RWPE1 (cell line): ENCODE results near the gene C1QTNF5.

Experiments used
- CTCF ChIA-PET: fragments of 350-600 bp; sonication (Branson Sonifier 250); formaldehyde crosslinking; extraction: SDS; loops from one replicate; lab custom pipeline; 2021; lab: Yijun Ruan, JAX
- POLR2A ChIA-PET: fragments of 400-600 bp; formaldehyde crosslinking; extraction: SDS; loops from one replicate; lab custom pipeline; 2020; ENCODE audit warnings: antibody characterized with exemption; ENCODE audit not compliant: low non-redundant PET; lab: Yijun Ruan, JAX
- DNase-seq: peaks from one replicate; pipeline ENCODE4 v3.0.0; 2012; ENCODE audit warnings: low spot score
- H3K27ac ChIP-seq: fragments of 450-650 bp; 2 replicates; pipeline ENCODE4 v1.5.1; 2017
- TF ChIP-seq, protein P1 (sequence below): fragments of 450-650 bp; conservative IDR thresholded peaks from 2 replicates; pipeline ENCODE4 v1.5.1; 2017; ENCODE audit warnings: low read depth, mild to moderate bottlenecking

C1QTNF5 gene

GRCh38 chr11:119323532-119324033, 17.1 kb downstream of the C1QTNF5 start:
- peak; percentile 73 for DNase-seq
- CTCF ChIA-PET, result interaction anchor here (0.6 to 4.4 kb wide), 15 partner anchors 9 to 369 kb away, joined by 3 to 28 read pairs (median 4); partner anchors contain the start of gene C1QTNF5
- no peak overlapping the region for H3K27ac ChIP-seq
- POLR2A ChIA-PET, result no interaction called here
- TF ChIP-seq, protein P1, sequence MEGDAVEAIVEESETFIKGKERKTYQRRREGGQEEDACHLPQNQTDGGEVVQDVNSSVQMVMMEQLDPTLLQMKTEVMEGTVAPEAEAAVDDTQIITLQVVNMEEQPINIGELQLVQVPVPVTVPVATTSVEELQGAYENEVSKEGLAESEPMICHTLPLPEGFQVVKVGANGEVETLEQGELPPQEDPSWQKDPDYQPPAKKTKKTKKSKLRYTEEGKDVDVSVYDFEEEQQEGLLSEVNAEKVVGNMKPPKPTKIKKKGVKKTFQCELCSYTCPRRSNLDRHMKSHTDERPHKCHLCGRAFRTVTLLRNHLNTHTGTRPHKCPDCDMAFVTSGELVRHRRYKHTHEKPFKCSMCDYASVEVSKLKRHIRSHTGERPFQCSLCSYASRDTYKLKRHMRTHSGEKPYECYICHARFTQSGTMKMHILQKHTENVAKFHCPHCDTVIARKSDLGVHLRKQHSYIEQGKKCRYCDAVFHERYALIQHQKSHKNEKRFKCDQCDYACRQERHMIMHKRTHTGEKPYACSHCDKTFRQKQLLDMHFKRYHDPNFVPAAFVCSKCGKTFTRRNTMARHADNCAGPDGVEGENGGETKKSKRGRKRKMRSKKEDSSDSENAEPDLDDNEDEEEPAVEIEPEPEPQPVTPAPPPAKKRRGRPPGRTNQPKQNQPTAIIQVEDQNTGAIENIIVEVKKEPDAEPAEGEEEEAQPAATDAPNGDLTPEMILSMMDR, result peak; percentile 83

DNA sequence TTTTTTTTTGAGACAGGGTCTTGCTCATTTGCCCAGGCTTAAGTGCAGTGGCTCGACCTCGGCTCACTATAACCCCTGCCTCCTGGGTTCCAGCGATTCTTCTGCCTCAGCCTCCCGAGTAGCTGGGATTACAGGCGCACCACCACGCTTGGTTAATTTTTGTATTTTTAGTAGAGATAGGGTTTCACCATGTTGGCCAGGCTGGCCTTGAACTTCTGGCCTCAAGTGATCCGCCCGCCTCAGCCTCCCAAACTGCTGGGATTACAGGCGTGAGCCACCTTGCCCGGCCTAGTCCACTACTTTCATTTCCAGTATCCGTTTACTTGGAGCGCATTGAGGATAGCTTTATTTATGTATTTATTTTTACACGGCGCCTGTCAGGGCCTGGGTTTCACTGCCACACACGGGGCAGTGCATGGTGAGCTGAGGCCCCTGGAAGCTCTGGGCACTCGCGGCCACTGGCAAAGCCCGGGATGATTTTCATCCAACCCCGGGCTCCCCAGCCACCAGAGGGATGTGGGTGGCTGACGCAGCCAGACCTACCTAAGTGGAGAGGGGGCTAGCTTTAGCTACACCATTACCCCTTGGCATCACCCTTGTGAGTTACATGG, 17.7 kb downstream of the C1QTNF5 start:
- ChIA-PET POLR2A (no interaction called here), CTCF (interaction anchor here (0.5 to 4.4 kb wide), 16 partner anchors 9 to 568 kb away, joined by 3 to 28 read pairs (median 3); partner anchors contain the start of gene C1QTNF5)
- no peak for DNase-seq
- TF ChIP-seq, protein P1, result no peak
- H3K27ac ChIP-seq, result no peak overlapping the region

- ChIA-PET POLR2A (no interaction called here), CTCF (interaction anchor here (0.5 to 4.4 kb wide), 11 partner anchors 15 to 568 kb away, joined by 3 to 28 read pairs (median 4); no protein-coding TSS in a partner anchor)
- no peak for DNase-seq
- H3K27ac ChIP-seq, result no peak overlapping the region
- TF ChIP-seq, protein P1, result no peak
These were observed 18.3 kb downstream of the C1QTNF5 start for GRCh38 chr11:119322360-119322739.

- TF ChIP-seq, protein P1, result no peak
- POLR2A ChIA-PET, result no interaction called here
- DNase-seq, result no peak
- peak overlapping the region; percentile 58 for H3K27ac ChIP-seq
- CTCF ChIA-PET, result interaction anchor here (0.5 to 4.4 kb wide), 10 partner anchors 8 to 902 kb away, joined by 3 to 28 read pairs (median 4); partner anchors contain the start of gene USP2
These were observed 19.7 kb downstream of the C1QTNF5 start for GRCh38 chr11:119320776-119321524.

- TF ChIP-seq, protein P1, result no peak
- H3K27ac ChIP-seq, result peak overlapping the region; percentile 58
- CTCF ChIA-PET, result interaction anchor here (0.5 to 4.4 kb wide), 6 partner anchors 13 to 716 kb away, joined by 3 to 28 read pairs (median 4); partner anchors contain the start of gene USP2
- POLR2A ChIA-PET, result no interaction called here
- no peak for DNase-seq
These were observed 20.4 kb downstream of the C1QTNF5 start for GRCh38 chr11:119320240-119320775.

DNA sequence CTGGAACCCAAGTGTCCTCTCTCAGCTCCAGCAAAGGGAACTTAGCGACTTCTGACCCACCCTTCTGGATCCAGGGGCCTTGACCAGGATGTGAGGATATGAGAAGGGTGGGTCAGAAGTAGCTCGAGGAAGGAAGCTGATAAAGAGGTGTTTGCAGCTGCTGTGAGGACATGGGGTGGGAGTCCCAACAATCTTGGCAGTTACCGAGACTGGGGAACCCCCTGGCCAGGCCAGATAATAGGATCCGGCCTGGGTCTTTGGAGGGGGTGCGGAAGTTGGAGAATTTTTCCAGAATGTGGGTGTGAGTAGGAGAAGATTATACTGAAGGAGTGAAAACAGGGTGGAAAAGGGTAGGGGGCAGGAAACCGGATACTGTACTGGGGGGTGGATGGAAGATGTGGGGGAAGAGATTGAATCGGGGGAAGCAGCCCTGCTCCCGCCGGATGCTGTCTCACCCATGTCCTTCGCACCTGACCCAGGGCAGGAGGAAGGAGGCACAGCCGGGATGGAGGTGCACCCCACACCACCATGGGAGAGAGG, 20.9 kb downstream of the C1QTNF5 start:
- DNase-seq, result no peak
- TF ChIP-seq, protein P1, result no peak
- CTCF ChIA-PET, result interaction anchor here (0.7 to 1.1 kb wide), 4 partner anchors 26 to 155 kb away, joined by 3 to 7 read pairs (median 3); partner anchors contain the start of gene USP2
- H3K27ac ChIP-seq, result peak overlapping the region; percentile 91
- POLR2A ChIA-PET, result no interaction called here
